GM12878 (cell line): ENCODE results near the gene TLDC2. TPM values are rescaled to one million over a fixed set of nuclear protein-coding genes. Genes with fewer than 3 reads are reported as not detected.

Experiments
- ATAC-seq: fragments of 200-7000 bp; cut with Tn5 transposase; 3 replicates; pipeline ENCODE4 v1.9.1; 2020; ENCODE audit warnings: mild to moderate bottlenecking, moderate library complexity
- BruUV-seq: library from RNA; stranded (reverse); fragments of 400-500 nt; replicated peaks from 2 replicates; lab custom pipeline; 2021; lab: Mats Ljungman, UMichigan
- CTCF ChIA-PET: fragments of 300-600 bp; sonication (Branson Sonifier 250); formaldehyde crosslinking; extraction: SDS; loops from one replicate; lab custom pipeline; 2021; ENCODE audit warnings: inconsistent platforms; lab: Yijun Ruan, JAX
- POLR2A ChIA-PET: fragments of 350-600 bp; formaldehyde crosslinking; extraction: SDS; loops from one replicate; lab custom pipeline; 2021; ENCODE audit warnings: inconsistent platforms; lab: Charles Lee
- RAD21 ChIA-PET: fragments of 300-600 bp; sonication (Branson Sonifier 250); formaldehyde crosslinking; loops from one replicate; lab custom pipeline; 2023; ENCODE audit warnings: antibody characterized with exemption; ENCODE audit not compliant: unreplicated experiment; lab: Charles Lee
- SMC1A ChIA-PET: fragments of 300-600 bp; sonication (Branson Sonifier 250); formaldehyde crosslinking; loops from one replicate; lab custom pipeline; 2023; ENCODE audit not compliant: unreplicated experiment, uncharacterized antibody; lab: Charles Lee
- DNase-seq: peaks from one replicate; pipeline ENCODE4 v3.0.0-alpha.2; 2011; ENCODE audit warnings: low read depth, low spot score
- FAIRE-seq: peaks from 3 replicates; lab custom pipeline; 2011; peaks lifted over from hg19 to GRCh38; lab: Jason Lieb, UNC
- H2AFZ ChIP-seq: 2 replicates; pipeline ENCODE4 v1.6.0; 2011; ENCODE audit warnings: low read depth, low read length, control low read depth; ENCODE audit not compliant: control insufficient read depth
- H3K27ac ChIP-seq: 2 replicates; pipeline ENCODE4 v1.5.1; 2011; ENCODE audit warnings: control low read depth; ENCODE audit not compliant: control insufficient read depth, insufficient read depth
- H3K27me3 ChIP-seq, 2 experiments: replicated peaks in 1 of 2; 2 replicates each; pipeline versions ENCODE4 v1.6.0 to v1.6.1; 2011; ENCODE audit warnings: low read length in 1 of 2; ENCODE audit not compliant: control insufficient read depth in 2 of 2, insufficient read depth in 2 of 2
- H3K36me3 ChIP-seq, 2 experiments: 2 replicates each; pipeline ENCODE4 v1.5.1; 2011; ENCODE audit warnings: low read length in 1 of 2; ENCODE audit not compliant: control insufficient read depth in 2 of 2, insufficient read depth in 2 of 2
- H3K4me1 ChIP-seq: 2 replicates; pipeline ENCODE4 v1.6.1; 2011; ENCODE audit warnings: mild to moderate bottlenecking, low read length, moderate library complexity, mixed read lengths; ENCODE audit not compliant: control insufficient read depth, insufficient read depth
- H3K4me2 ChIP-seq: 2 replicates; pipeline ENCODE4 v1.6.0; 2011; ENCODE audit warnings: control low read depth; ENCODE audit not compliant: control insufficient read depth, insufficient read depth
- H3K4me3 ChIP-seq: fragments of 200-600 bp; sonication (generic); 2 replicates; pipeline ENCODE4 v1.5.1; 2016
- H3K79me2 ChIP-seq: 2 replicates; pipeline ENCODE4 v1.6.0; 2011; ENCODE audit warnings: low read length; ENCODE audit not compliant: control insufficient read depth, insufficient read depth
- H3K9ac ChIP-seq: 2 replicates; pipeline ENCODE4 v1.8.0; 2011; ENCODE audit warnings: low read length, control low read depth, mixed read lengths; ENCODE audit not compliant: control insufficient read depth, insufficient read depth
- H3K9me3 ChIP-seq: replicated peaks from 3 replicates; pipeline ENCODE4 v1.5.1; 2011; ENCODE audit warnings: mild to moderate bottlenecking, low read length; ENCODE audit not compliant: control insufficient read depth, insufficient read depth
- H4K20me1 ChIP-seq: 2 replicates; pipeline ENCODE4 v1.6.0; 2011; ENCODE audit not compliant: control insufficient read depth, insufficient read depth
- BRCA1 ChIP-seq: IDR thresholded peaks from 2 replicates; pipeline ENCODE4 v1.6.1; 2011; ENCODE audit warnings: low read depth, low read length, improper control_type of control experiment
- CREM ChIP-seq: IDR thresholded peaks from 2 replicates; pipeline ENCODE4 v1.6.1; 2014; ENCODE audit warnings: antibody characterized with exemption, low read depth
- MTA2 ChIP-seq: fragments of 450-650 bp; IDR thresholded peaks from 2 replicates; pipeline ENCODE4 v1.6.1; 2016; ENCODE audit warnings: low read depth, mild to moderate bottlenecking, moderate library complexity
- NFXL1 ChIP-seq: fragments of 450-650 bp; IDR thresholded peaks from 2 replicates; pipeline ENCODE4 v1.6.1; 2017; ENCODE audit warnings: antibody characterized with exemption, mild to moderate bottlenecking, borderline replicate concordance
- PAX8 ChIP-seq: fragments of 450-650 bp; IDR thresholded peaks from 2 replicates; pipeline ENCODE4 v1.6.1; 2017; ENCODE audit warnings: mild to moderate bottlenecking, moderate library complexity
- RELA ChIP-seq: fragments of 450-650 bp; IDR thresholded peaks from 2 replicates; pipeline ENCODE4 v1.8.0; 2014; ENCODE audit warnings: borderline replicate concordance; ENCODE audit not compliant: partially characterized antibody
- RFX5 ChIP-seq: IDR thresholded peaks from 2 replicates; pipeline ENCODE4 v1.6.1; 2011; ENCODE audit warnings: low read depth, low read length, improper control_type of control experiment
- SIX5 ChIP-seq: IDR thresholded peaks from 2 replicates; pipeline ENCODE4 v1.6.1; 2011; ENCODE audit warnings: mild to moderate bottlenecking, low read depth, low read length, moderate library complexity; ENCODE audit not compliant: severe bottlenecking
- SMC3 ChIP-seq: IDR thresholded peaks from 2 replicates; pipeline ENCODE4 v1.6.1; 2011; ENCODE audit warnings: low read length, improper control_type of control experiment, borderline replicate concordance
- SPI1 ChIP-seq: IDR thresholded peaks from 2 replicates; pipeline ENCODE4 v1.6.1; 2011; ENCODE audit warnings: low read depth, mild to moderate bottlenecking, low read length, moderate library complexity, borderline replicate concordance; ENCODE audit not compliant: insufficient read depth
- TAF1 ChIP-seq: IDR thresholded peaks from 2 replicates; pipeline ENCODE4 v1.6.1; 2011; ENCODE audit warnings: mild to moderate bottlenecking, low read depth, low read length, borderline replicate concordance
- USF2 ChIP-seq: IDR thresholded peaks from 2 replicates; pipeline ENCODE4 v1.6.1; 2011; ENCODE audit warnings: low read depth, low read length, improper control_type of control experiment, borderline replicate concordance
- ZBTB11 ChIP-seq: fragments of 450-650 bp; formaldehyde crosslinking; IDR thresholded peaks from 2 replicates; pipeline ENCODE4 v1.5.0; 2022; ENCODE audit warnings: mild to moderate bottlenecking, missing genetic modification characterization
- ZNF217 ChIP-seq: fragments of 450-650 bp; IDR thresholded peaks from 2 replicates; pipeline ENCODE4 v1.6.1; 2017; ENCODE audit warnings: antibody characterized with exemption, mild to moderate bottlenecking
- ZSCAN29 ChIP-seq: fragments of 450-650 bp; IDR thresholded peaks from 2 replicates; pipeline ENCODE4 v1.6.1; 2017; ENCODE audit warnings: mild to moderate bottlenecking, moderate library complexity
- WGBS: methylation state at CpG from one replicate; pipeline ENCODE4 v1.1.6; 2016; ENCODE audit warnings: low lambda C conversion rate; ENCODE audit not compliant: insufficient replicate concordance, insufficient coverage; ENCODE audit errors: missing lambda C conversion rate; 5-methylcytosine and 5-hydroxymethylcytosine counted together
- in situ Hi-C: fragments of 300-500 bp; cut with MboI; formaldehyde crosslinking; loops from 9 replicates; pipeline ENCODE4 v1.14.3; 2018; ENCODE audit warnings: mixed read lengths
- intact Hi-C: fragments of 100-400 bp; cut with micrococcal nuclease; formaldehyde crosslinking; loops from one replicate; pipeline ENCODE4 v1.14.2; 2022; ENCODE audit not compliant: unreplicated experiment
- polyA plus RNA-seq, 11 experiments: library from polyadenylated mRNA; depleted of rRNA in 4 of 11; unstranded in 6 of 11; stranded (reverse) in 5 of 11; fragments of >200 nt; fragmentation: Nextera tagmentation in 4 of 11; fragmentation: Illumina TruSeq in 1 of 11; extraction: Ambion mirVana in 4 of 11; extraction: Trizol in 1 of 11; gene quantifications; 1 replicate in 1 of 11; 2 replicates in 10 of 11; pipeline versions ENCODE4 v1.2.1 to v1.2.3, GENCODE V29; 2011 to 2016; ENCODE audit warnings: inconsistent platforms in 2 of 11, missing spikeins in 2 of 11, low read depth in 1 of 11
- total RNA-seq, 4 experiments: library from RNA; depleted of rRNA in 3 of 4; stranded (reverse); fragments of >200 nt in 3 of 4; fragmentation: Illumina TruSeq in 1 of 4; extraction: Trizol in 1 of 4; gene quantifications; 2 replicates each; pipeline versions ENCODE4 v1.2.1 to v1.2.3, GENCODE V29; 2013 to 2021

TLDC2 gene
- total and polyA plus RNA-seq, 10 of the 15 experiments (the other 5 are each of a cell fraction or from before 2014, with no cell fraction given) = 0.05 to 0.41 (median 0.21) TPM

DNA sequence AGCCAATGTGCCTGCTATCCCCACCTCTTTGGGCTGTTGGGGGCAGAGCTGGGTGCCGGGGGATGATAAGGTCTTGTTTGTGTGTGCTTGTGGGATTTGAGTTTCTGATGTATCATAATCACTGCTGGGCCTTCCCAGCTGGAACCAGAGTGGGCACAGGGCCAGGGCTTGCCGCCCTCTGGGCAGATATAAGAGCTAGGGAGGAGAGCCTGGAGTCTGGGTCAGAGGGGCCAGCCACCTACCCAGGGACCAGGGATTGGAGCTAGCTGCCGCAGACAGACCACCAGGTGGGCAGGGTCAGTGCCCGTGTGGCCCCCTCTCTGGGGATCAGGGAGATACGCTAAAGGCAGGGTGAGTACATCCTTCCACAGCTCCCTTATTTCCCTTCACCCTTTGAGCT, 3.1 kb upstream of the TLDC2 start:
- Histone ChIP-seq H3K4me3 (no peak overlapping the region), H3K27me3 (no peaks in the 10 kb centered on the region), H3K9ac (no peak overlapping the region)
- no TSS peak for BruUV-seq
- ATAC-seq = no peak
- DNase-seq = no peak
- TF ChIP-seq NFXL1 = no peak
- TF ChIP-seq SIX5 = no peak
- no peak for TF ChIP-seq RELA
- TF ChIP-seq BRCA1 = no peak
- TF ChIP-seq ZNF217 = no peak
- TF ChIP-seq ZBTB11 (CRISPR knock-in tag) = no peak
- TF ChIP-seq MTA2 = no peak
- no peak for TF ChIP-seq PAX8
- TF ChIP-seq RFX5 = no peak
- TF ChIP-seq SPI1 = no peak
- TF ChIP-seq USF2 = no peak
- no peak for TF ChIP-seq SMC3
- no peak for TF ChIP-seq ZSCAN29
- TF ChIP-seq TAF1 = no peak
- no peak for TF ChIP-seq CREM
- TF ChIP-seq, all 136 proteins: peak for 0
- H4K20me1 ChIP-seq = no peaks in the 10 kb centered on the region
- in situ Hi-C loops (no loop called here), intact Hi-C loops (no loop called here)
- H3K4me1 ChIP-seq = peaks cover 37% of the 10 kb centered on the region
- ChIA-PET RAD21 (interaction anchor here (0.8 to 4.9 kb wide), 6 partner anchors 8 to 37 kb away, joined by 3 to 32 read pairs (median 6); a partner anchor contains a TSS), POLR2A (interaction anchor here (1.3 to 3.2 kb wide), 5 partner anchors 9 to 37 kb away, joined by 4 to 20 read pairs (median 4); no protein-coding TSS in a partner anchor), CTCF (interaction anchor here (0.5 to 6.7 kb wide), 6 partner anchors 8 to 65 kb away, joined by 3 to 54 read pairs (median 16); no protein-coding TSS in a partner anchor), SMC1A (interaction anchor here (0.9 to 2.2 kb wide), 7 partner anchors 9 to 107 kb away, joined by 4 to 10 read pairs (median 5); no protein-coding TSS in a partner anchor)
- no peaks in the 10 kb centered on the region for H3K9me3 ChIP-seq
- no peak overlapping the region for H3K4me2 ChIP-seq
- H3K36me3 ChIP-seq = no peaks in the 10 kb centered on the region
- no peaks in the 10 kb centered on the region for H3K79me2 ChIP-seq
- WGBS = 90% methylated on average over 5 of the region's 5 CpGs
- no peak for FAIRE-seq
- no peak overlapping the region for H2AFZ ChIP-seq
- H3K27ac ChIP-seq = no peak overlapping the region
